GM23338 (cell line): ENCODE measurements around the gene PSMG1.

Experiments used
- EZH2 ChIP-seq: fragments of 200-600 bp; sonication (generic); IDR thresholded peaks from one replicate; pipeline ENCODE4 v1.8.0; 2017; ENCODE audit warnings: antibody characterized with exemption, mild to moderate bottlenecking, low read depth; ENCODE audit not compliant: unreplicated experiment
- POLR2AphosphoS5 ChIP-seq: IDR thresholded peaks from 2 replicates; pipeline ENCODE4 v1.6.1; 2016; ENCODE audit warnings: antibody characterized with exemption, low read depth
- ZNF331 ChIP-seq: fragments of 250-450 bp; sonication (Bioruptor Pico); IDR thresholded peaks from 2 replicates; pipeline ENCODE4 v1.5.0; 2020; ENCODE audit warnings: low read depth, mild to moderate bottlenecking, moderate library complexity
- TF ChIP-seq, protein P1 (sequence below), 2 experiments: fragments of 200-600 bp in 1 of 2; sonication (generic) in 1 of 2; conservative IDR thresholded peaks; 2 replicates each; pipeline versions ENCODE4 v1.5.1 to v1.6.1; 2016 to 2017; ENCODE audit warnings: antibody characterized with exemption in 2 of 2, low read depth in 2 of 2, mild to moderate bottlenecking in 2 of 2, moderate library complexity in 1 of 2

DNA sequence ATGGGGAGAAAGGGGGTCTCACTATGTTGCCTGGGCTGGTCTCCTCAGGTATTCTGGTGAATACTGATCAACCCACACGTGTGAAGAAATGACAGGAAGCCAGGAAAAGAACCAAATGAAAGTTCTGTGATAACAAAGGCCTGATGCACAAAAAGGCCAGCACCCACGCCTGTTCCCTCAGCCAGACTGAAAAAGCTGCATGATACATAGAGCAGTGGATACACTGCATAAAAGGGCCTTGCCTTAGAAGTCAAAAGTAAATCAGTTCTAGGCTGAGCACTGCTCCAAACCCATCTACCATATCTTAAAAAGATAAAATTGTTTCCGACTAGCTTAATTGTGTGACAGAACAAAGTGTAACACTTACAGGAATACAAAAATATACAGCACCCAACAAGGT lies 36.9 kb upstream of the PSMG1 start:
- TF ChIP-seq, protein P1, sequence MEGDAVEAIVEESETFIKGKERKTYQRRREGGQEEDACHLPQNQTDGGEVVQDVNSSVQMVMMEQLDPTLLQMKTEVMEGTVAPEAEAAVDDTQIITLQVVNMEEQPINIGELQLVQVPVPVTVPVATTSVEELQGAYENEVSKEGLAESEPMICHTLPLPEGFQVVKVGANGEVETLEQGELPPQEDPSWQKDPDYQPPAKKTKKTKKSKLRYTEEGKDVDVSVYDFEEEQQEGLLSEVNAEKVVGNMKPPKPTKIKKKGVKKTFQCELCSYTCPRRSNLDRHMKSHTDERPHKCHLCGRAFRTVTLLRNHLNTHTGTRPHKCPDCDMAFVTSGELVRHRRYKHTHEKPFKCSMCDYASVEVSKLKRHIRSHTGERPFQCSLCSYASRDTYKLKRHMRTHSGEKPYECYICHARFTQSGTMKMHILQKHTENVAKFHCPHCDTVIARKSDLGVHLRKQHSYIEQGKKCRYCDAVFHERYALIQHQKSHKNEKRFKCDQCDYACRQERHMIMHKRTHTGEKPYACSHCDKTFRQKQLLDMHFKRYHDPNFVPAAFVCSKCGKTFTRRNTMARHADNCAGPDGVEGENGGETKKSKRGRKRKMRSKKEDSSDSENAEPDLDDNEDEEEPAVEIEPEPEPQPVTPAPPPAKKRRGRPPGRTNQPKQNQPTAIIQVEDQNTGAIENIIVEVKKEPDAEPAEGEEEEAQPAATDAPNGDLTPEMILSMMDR (conservative IDR thresholded peaks at IDR 0.05; ENCODE audit: low read depth in 2 of 2): no peak
- no peak for TF ChIP-seq ZNF331 (CRISPR knock-in tag)
- no peak for TF ChIP-seq EZH2
- TF ChIP-seq POLR2AphosphoS5: no peak
